WI38 (cell line): ENCODE results near the gene STPG3.

Experiments used
- H3K4me3 ChIP-seq: 2 replicates; pipeline ENCODE4 v1.5.1; 2011; ENCODE audit warnings: low read depth, mild to moderate bottlenecking, control low read depth, low read length
- CTCF ChIP-seq: IDR thresholded peaks from 2 replicates; pipeline ENCODE4 v1.5.1; 2012; ENCODE audit warnings: low read depth, mild to moderate bottlenecking, control low read depth, low read length

STPG3 gene

GRCh38 chr9:137232101-137232500, 19.0 kb upstream of the STPG3 start:
- no peak overlapping the region for H3K4me3 ChIP-seq
- TF ChIP-seq CTCF, result no peak

- no peak overlapping the region for H3K4me3 ChIP-seq
Observed at GRCh38 chr9:137232510-137232909, 18.6 kb upstream of the STPG3 start.

GRCh38 chr9:137233143-137233980, 17.7 kb upstream of the STPG3 start:
- H3K4me3 ChIP-seq, result no peak overlapping the region
- TF ChIP-seq CTCF, result no peak

More at GRCh38 chr9:137232510-137232909, 18.6 kb upstream of the STPG3 start:
- TF ChIP-seq CTCF, result no peak

GRCh38 chr9:137234055-137234697, 16.9 kb upstream of the STPG3 start:
- no peak for TF ChIP-seq CTCF

GRCh38 chr9:137234758-137235423, 16.2 kb upstream of the STPG3 start:
- TF ChIP-seq CTCF, result no peak
- H3K4me3 ChIP-seq, result no peak overlapping the region

More at GRCh38 chr9:137234055-137234697, 16.9 kb upstream of the STPG3 start:
- H3K4me3 ChIP-seq, result no peak overlapping the region

GRCh38 chr9:137235424-137236237, 15.5 kb upstream of the STPG3 start:
- TF ChIP-seq CTCF, result no peak
- H3K4me3 ChIP-seq, result no peak overlapping the region
